Retinal pigment epithelial cell (primary cell): ENCODE measurements around the gene DSCAML1.

Experiments used
- DNase-seq: peaks from one replicate; pipeline ENCODE4 v3.0.0-alpha.2; 2010; ENCODE audit warnings: low read depth
- H3K4me3 ChIP-seq: 2 replicates; pipeline ENCODE4 v1.5.1; 2011; ENCODE audit warnings: mild to moderate bottlenecking, low read length, control low read depth, moderate library complexity
- TF ChIP-seq, protein P1 (sequence below): conservative IDR thresholded peaks from 2 replicates; pipeline ENCODE4 v1.5.1; 2011; ENCODE audit warnings: low read depth, low read length, control low read depth, inconsistent platforms

DSCAML1 gene

DNA sequence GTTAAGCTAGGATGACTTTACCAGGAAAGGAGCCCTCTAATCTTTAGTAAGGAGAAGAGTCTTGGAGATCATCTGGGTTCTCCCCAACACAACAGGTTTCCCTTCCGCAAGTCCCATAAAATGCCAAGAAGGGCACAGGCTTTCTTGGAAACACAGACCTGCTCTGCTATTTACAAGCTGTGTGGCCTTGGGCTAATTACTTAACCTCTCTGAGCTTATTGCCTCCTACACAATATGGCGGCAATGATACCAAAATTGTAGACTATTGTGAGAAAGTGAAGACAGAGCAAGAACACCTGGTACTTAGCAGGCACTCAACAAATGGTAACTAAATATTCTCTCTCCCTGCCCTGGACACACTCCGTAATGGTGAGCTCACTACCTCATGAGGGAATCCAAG, 49.1 kb downstream of the DSCAML1 start:
- DNase-seq: no peak
- TF ChIP-seq, protein P1, sequence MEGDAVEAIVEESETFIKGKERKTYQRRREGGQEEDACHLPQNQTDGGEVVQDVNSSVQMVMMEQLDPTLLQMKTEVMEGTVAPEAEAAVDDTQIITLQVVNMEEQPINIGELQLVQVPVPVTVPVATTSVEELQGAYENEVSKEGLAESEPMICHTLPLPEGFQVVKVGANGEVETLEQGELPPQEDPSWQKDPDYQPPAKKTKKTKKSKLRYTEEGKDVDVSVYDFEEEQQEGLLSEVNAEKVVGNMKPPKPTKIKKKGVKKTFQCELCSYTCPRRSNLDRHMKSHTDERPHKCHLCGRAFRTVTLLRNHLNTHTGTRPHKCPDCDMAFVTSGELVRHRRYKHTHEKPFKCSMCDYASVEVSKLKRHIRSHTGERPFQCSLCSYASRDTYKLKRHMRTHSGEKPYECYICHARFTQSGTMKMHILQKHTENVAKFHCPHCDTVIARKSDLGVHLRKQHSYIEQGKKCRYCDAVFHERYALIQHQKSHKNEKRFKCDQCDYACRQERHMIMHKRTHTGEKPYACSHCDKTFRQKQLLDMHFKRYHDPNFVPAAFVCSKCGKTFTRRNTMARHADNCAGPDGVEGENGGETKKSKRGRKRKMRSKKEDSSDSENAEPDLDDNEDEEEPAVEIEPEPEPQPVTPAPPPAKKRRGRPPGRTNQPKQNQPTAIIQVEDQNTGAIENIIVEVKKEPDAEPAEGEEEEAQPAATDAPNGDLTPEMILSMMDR: no peak
- no peak overlapping the region for H3K4me3 ChIP-seq

- no peak overlapping the region for H3K4me3 ChIP-seq
- TF ChIP-seq, protein P1: no peak
- no peak for DNase-seq
Measured at GRCh38 chr11:117745346-117745745, 51.7 kb downstream of the DSCAML1 start.

DNA sequence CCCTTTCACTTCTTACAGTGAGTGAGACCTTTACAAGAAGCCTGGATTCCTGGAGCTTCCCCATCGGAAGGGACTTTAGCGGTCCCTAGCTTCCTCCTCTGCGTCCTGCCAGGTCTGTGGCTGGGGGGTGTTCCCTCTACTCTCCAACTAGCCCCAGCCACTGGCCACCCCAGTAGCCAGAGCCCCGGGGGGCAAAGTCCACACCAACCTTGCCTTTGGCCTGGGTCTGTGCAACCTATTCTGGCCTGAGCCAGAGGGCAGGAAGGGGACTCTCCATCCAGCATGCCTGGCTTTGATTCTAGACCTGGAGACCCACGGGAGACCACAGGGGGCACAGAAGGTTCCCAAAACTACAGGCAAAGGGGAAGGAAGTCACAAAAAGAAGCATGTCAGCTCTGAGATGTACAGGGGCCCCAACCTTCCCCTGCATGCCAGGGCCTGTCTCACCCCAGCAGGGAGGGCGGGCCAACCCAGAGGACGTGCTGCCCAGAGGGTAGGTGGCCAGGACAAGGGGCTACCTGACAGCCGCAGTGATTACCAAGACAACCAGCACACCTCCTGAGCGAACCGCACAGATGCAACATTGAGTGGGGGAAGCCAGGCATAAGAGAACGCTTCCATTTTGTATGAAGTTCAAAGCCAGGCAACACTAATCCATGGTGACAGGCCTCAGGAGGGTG, 52.4 kb downstream of the DSCAML1 start:
- no peak for DNase-seq
- no peak overlapping the region for H3K4me3 ChIP-seq
- TF ChIP-seq, protein P1: no peak

DNA sequence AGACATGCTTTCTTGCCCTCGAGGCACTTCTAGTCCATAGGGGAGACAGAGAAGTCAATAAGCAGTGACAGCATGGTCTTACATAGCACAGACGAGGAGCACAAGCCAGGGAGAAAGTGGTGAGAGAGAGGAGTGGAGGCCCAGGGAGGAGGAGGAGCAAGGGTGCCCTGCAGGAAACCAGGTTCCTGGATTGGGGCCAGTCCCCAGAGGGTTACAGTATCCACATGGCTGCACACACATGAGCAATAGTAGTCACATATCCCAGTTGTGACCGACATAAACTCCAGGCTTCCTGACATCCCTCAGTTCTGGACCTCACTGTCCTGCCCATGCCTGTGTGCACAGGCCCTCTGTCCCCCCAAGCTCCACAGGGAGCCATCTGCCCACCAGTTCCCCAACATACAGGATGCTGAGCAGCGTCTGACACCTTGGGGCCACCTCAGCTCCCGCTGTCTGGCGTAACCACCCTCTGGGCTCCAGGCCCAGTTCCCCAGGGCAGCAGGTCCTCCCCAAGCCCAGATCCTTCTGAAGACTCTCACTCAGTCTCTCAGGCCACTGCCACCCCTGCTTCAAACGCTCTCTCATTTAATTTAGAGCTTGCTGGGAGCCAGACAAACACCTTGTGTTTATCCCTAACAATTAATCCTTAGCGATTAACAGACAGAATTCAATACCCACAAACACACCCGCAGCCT, 53.7 kb downstream of the DSCAML1 start:
- no peak for DNase-seq
- H3K4me3 ChIP-seq: no peak overlapping the region
- TF ChIP-seq, protein P1: no peak

DNA sequence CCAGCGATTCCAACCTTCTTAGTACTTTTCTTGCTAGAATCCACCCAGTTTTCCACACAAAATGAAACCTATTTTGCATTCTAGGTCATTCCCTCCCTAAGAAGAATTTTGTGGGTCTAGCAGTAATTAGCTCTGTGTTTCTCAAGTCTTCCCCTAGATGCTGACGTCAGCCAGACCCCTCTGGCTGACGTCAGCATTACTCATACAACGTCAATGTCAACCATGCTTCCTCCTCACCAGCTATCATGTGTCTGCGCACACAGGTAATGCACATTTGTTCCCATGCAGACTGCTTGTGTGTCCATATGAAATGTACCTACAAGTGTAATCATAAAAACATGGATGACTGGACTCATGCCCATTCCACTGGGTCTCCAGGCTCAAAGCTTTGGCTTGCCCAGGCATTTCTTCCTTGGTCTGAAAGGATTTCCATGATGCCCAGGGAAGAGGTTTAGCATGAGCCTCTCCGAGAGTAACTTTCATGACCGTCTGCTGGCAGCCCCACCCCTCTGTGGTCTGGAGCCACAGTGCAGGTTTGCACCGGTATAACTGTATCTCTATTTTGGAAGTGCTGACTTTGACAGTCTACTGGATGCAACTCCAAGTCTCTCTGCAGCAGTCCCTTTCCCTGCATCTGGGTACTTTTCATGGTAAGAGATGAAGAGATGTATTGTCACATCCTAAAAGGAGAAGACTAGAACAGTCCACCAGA, 58.6 kb downstream of the DSCAML1 start:
- TF ChIP-seq, protein P1: no peak
- no peak for DNase-seq
- no peak overlapping the region for H3K4me3 ChIP-seq

- TF ChIP-seq, protein P1: no peak
- DNase-seq: no peak
- H3K4me3 ChIP-seq: no peak overlapping the region
Measured at GRCh38 chr11:117735350-117735977, 61.6 kb downstream of the DSCAML1 start.
